Esophagus muscularis mucosa (tissue), 4 donors: ENCODE data around the gene OR9G4. TPM values are rescaled to one million over a fixed set of nuclear protein-coding genes. Genes with fewer than 3 reads are reported as not detected.

Experiments used
- DNase-seq: peaks from one replicate; pipeline ENCODE4 v3.0.0-alpha.2; 2017; ENCODE audit errors: extremely low spot score
- H3K27ac ChIP-seq, 4 donors: fragments of 200-600 bp; sonication (generic); replicated peaks in 1 of 4; 1 replicate in 3 of 4; 2 replicates in 1 of 4; pipeline ENCODE4 v1.5.1; 2016 to 2019; ENCODE audit warnings: mild to moderate bottlenecking in 1 of 4
- H3K27me3 ChIP-seq, 4 donors: fragments of 200-600 bp; sonication (generic); one replicate each; pipeline versions ENCODE4 v1.5.1 to v1.6.0; 2016 to 2019
- H3K36me3 ChIP-seq, 4 donors: fragments of 200-600 bp; sonication (generic); one replicate each; pipeline ENCODE4 v1.5.1; 2016 to 2019
- H3K4me1 ChIP-seq, 4 donors: fragments of 200-600 bp; sonication (generic); one replicate each; pipeline ENCODE4 v1.5.1; 2016 to 2019
- H3K4me3 ChIP-seq, 4 donors: fragments of 200-600 bp; sonication (generic); 1 replicate in 2 of 4; 2 replicates in 2 of 4; pipeline ENCODE4 v1.5.1; 2016 to 2019; ENCODE audit warnings: mild to moderate bottlenecking in 4 of 4, moderate library complexity in 1 of 4
- H3K9me3 ChIP-seq, 4 donors: fragments of 200-600 bp; sonication (generic); 1 replicate in 3 of 4; 2 replicates in 1 of 4; pipeline ENCODE4 v1.5.1; 2016 to 2019
- EP300 ChIP-seq: sonication (generic); formaldehyde crosslinking; IDR thresholded peaks from one replicate; pipeline ENCODE4 v1.6.1; 2017; ENCODE audit warnings: antibody characterized with exemption
- POLR2A ChIP-seq: fragments of 450-650 bp; IDR thresholded peaks from one replicate; pipeline ENCODE4 v1.6.1; 2017; ENCODE audit warnings: antibody characterized with exemption, moderate library complexity, mild to moderate bottlenecking, low read depth
- POLR2AphosphoS5 ChIP-seq, 2 donors: sonication (generic); formaldehyde crosslinking; IDR thresholded peaks; one replicate each; pipeline ENCODE4 v1.6.1; 2017; ENCODE audit warnings: antibody characterized with exemption in 2 of 2
- WGBS: methylation state at CpG from one replicate; pipeline ENCODE4 v1.1.5; 2018; 5-methylcytosine and 5-hydroxymethylcytosine counted together
- intact Hi-C: fragments of 100-400 bp; cut with DNase I; formaldehyde crosslinking; loops from one replicate; pipeline ENCODE4 v1.15.1; 2023
- total RNA-seq, 4 donors: library from RNA; depleted of rRNA; stranded (reverse); fragments of >200 nt; gene quantifications; one replicate each; pipeline versions ENCODE4 v1.1.0 to v1.2.1, GENCODE V29; 2016
- TF ChIP-seq, protein P1 (sequence below), 3 experiments: fragments of 200-600 bp in 2 of 3; fragments of 450-650 bp in 1 of 3; sonication (generic) in 2 of 3; IDR thresholded peaks; one replicate each; pipeline ENCODE4 v1.5.1; 2017 to 2019; ENCODE audit warnings: antibody characterized with exemption in 3 of 3, mild to moderate bottlenecking in 2 of 3, moderate library complexity in 1 of 3

OR9G4 gene
- total RNA-seq, 4 donors from 2014 or later: not detected

DNA sequence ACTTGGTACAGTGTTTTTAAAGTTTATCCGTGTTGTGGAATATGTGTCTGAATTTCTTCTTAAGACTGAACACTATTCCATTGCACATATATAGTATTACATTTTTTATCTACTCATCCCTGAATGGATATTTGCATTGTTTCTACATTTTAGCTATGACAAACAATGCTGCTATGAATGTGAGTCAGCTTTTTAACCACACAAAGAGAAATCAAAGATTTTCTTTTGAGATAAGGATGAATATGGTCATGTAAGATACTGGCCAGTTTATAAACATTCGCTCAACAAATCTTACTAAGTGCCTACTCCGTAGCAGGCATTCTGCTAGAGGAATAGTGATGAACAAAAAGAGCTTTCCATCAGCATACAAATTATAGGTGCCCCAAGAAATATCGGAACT is 16.5 kb upstream of the OR9G4 start:
- intact Hi-C loops: no loop called here

DNA sequence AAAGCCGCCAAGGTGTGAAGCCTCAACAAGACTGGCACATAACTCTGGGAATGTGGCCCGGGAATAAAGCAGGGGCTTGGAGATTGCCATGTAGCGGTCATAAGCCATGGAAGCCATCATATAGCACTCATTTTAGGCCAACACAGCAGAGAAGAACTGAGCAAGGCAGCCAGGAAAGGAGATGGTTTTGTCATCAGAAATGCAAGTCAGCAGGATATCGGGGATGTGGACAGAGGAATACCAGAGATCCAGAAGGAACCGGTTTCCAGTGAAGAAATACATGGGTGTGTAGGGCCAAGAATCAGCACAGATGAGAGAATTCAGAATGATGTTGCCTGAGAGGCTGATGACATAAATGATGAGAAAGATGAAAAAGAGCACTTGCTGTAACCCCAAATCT is 3.0 kb upstream of the OR9G4 start:
- whole genome bisulfite sequencing: 85% methylated on average over 5 of the region's 5 CpGs
- H3K4me3 ChIP-seq: no peak overlapping the region
- DNase-seq: no peak
- intact Hi-C loops: no loop called here
- H3K4me1 ChIP-seq: no peaks in the 10 kb centered on the region
- H3K36me3 ChIP-seq: no peaks in the 10 kb centered on the region
- H3K27ac ChIP-seq: no peak overlapping the region
- TF ChIP-seq, protein P1, sequence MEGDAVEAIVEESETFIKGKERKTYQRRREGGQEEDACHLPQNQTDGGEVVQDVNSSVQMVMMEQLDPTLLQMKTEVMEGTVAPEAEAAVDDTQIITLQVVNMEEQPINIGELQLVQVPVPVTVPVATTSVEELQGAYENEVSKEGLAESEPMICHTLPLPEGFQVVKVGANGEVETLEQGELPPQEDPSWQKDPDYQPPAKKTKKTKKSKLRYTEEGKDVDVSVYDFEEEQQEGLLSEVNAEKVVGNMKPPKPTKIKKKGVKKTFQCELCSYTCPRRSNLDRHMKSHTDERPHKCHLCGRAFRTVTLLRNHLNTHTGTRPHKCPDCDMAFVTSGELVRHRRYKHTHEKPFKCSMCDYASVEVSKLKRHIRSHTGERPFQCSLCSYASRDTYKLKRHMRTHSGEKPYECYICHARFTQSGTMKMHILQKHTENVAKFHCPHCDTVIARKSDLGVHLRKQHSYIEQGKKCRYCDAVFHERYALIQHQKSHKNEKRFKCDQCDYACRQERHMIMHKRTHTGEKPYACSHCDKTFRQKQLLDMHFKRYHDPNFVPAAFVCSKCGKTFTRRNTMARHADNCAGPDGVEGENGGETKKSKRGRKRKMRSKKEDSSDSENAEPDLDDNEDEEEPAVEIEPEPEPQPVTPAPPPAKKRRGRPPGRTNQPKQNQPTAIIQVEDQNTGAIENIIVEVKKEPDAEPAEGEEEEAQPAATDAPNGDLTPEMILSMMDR (IDR thresholded peaks at IDR 0.05): no peak
- H3K9me3 ChIP-seq: no peaks in the 10 kb centered on the region
- H3K27me3 ChIP-seq: no peaks in the 10 kb centered on the region

More for the DNA sequence above, 16.5 kb upstream of the OR9G4 start:
- TF ChIP-seq EP300: no peak
- no peak for TF ChIP-seq POLR2AphosphoS5 (IDR thresholded peaks at IDR 0.05)
- no peak for TF ChIP-seq POLR2A
- H3K9me3 ChIP-seq: no peaks in the 10 kb centered on the region
- no peaks in the 10 kb centered on the region for H3K27me3 ChIP-seq
- no peak overlapping the region for H3K4me3 ChIP-seq
- whole genome bisulfite sequencing: 81% methylated on average over 4 of the region's 4 CpGs
- no peak overlapping the region for H3K27ac ChIP-seq
- DNase-seq: no peak
- peaks cover 0 to 6% (median 0%) of the 10 kb centered on the region in 4 donors for H3K4me1 ChIP-seq
- H3K36me3 ChIP-seq: no peaks in the 10 kb centered on the region

DNA sequence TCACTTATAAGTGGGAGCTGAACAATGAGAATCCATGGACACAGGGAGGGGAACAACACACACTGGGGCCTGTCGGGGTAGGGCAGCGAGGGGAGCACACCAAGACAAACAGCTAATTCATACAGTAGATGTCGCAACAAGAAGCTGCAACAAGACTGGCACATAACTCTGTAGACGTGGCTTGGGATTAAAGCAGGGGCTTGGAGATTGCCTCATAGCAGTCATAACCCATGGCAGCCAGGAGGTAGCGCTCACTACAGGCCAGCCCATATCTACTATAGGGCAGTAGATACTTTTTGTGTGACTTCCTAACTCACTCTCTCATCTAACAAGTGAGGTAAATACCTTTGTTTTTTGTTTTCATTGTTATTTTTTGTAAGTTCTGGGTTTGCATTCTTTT is 1.7 kb upstream of the OR9G4 start:
- H3K4me1 ChIP-seq: no peaks in the 10 kb centered on the region
- TF ChIP-seq POLR2AphosphoS5 (IDR thresholded peaks at IDR 0.05): no peak
- no peak for TF ChIP-seq EP300
- TF ChIP-seq POLR2A: no peak
- TF ChIP-seq, protein P1 (IDR thresholded peaks at IDR 0.05): no peak
- no peaks in the 10 kb centered on the region for H3K9me3 ChIP-seq
- H3K27ac ChIP-seq: no peak overlapping the region
- H3K4me3 ChIP-seq: no peak overlapping the region
- H3K36me3 ChIP-seq: no peaks in the 10 kb centered on the region
- intact Hi-C loops: no loop called here
- WGBS: 91% methylated on average over 5 of the region's 5 CpGs
- no peak for DNase-seq
- no peaks in the 10 kb centered on the region for H3K27me3 ChIP-seq

DNA sequence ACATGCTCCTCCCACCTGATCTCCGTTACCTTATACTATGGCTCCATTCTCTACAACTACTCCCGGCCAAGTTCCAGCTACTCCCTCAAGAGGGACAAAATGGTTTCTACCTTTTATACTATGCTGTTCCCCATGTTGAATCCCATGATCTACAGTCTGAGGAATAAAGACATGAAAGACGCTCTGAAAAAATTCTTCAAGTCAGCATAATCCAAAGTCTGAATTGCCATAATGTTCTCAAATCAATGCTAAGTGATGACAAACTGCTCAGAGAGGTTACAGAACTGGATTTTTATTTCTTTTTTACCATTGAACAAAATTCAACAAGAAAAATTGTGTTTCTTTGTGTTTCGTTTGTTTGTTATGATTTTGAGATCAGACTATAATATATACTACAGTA is 7.6 kb downstream of the OR9G4 start:
- Histone ChIP-seq H3K9me3 (no peaks in the 10 kb centered on the region), H3K4me1 (no peaks in the 10 kb centered on the region), H3K4me3 (no peak overlapping the region), H3K27ac (no peak overlapping the region), H3K27me3 (no peaks in the 10 kb centered on the region), H3K36me3 (no peaks in the 10 kb centered on the region)
- TF ChIP-seq EP300: no peak
- no peak for TF ChIP-seq POLR2A
- intact Hi-C loops: no loop called here
- DNase-seq: no peak
- 72% methylated on average over 4 of the region's 4 CpGs for WGBS

DNA sequence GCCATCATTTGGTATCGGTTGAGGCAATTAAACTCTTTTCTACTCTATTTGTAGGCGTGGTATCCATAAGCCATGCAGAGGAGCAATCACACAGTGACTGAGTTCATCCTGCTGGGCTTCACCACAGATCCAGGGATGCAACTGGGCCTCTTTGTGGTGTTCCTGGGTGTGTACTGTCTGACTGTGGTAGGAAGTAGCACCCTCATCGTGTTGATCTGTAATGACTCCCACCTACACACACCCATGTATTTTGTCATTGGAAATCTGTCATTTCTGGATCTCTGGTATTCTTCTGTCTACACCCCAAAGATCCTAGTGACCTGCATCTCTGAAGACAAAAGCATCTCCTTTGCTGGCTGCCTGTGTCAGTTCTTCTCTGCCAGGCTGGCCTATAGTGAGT is 8.4 kb downstream of the OR9G4 start:
- no peak overlapping the region for H3K4me3 ChIP-seq
- no peak overlapping the region for H3K27ac ChIP-seq
- H3K9me3 ChIP-seq: no peaks in the 10 kb centered on the region
- no peak for TF ChIP-seq POLR2AphosphoS5 (IDR thresholded peaks at IDR 0.05)
- no peaks in the 10 kb centered on the region for H3K27me3 ChIP-seq
- no peak for DNase-seq
- WGBS: 79% methylated on average over 3 of the region's 3 CpGs
- intact Hi-C loops: no loop called here
- no peaks in the 10 kb centered on the region for H3K36me3 ChIP-seq
- no peaks in the 10 kb centered on the region for H3K4me1 ChIP-seq

DNA sequence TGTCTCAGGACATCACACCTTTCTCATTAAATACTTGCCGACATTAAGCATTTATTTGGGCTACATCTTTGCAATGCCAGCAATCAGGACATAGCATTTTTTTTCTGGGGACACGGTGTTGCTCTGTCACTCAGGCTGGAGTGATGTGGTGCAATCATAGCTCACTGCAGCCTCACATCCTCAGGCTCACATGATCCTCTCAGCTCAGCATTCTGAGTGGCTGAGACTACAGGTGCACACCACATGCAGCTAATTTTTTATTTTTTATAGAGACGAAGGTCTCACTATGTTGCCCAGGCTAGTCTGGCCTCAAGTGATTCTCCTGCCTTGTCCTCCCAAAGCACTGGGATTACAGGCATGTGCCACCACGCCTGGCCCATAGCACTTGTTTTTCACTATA is 28.0 kb downstream of the OR9G4 start:
- TF ChIP-seq POLR2AphosphoS5 (IDR thresholded peaks at IDR 0.05) (no peak), POLR2A (no peak), EP300 (no peak)
- TF ChIP-seq, protein P1 (IDR thresholded peaks at IDR 0.05): no peak
- Histone ChIP-seq H3K9me3 (no peaks in the 10 kb centered on the region), H3K4me3 (no peak overlapping the region), H3K27me3 (no peaks in the 10 kb centered on the region), H3K36me3 (no peaks in the 10 kb centered on the region), H3K4me1 (no peaks in the 10 kb centered on the region), H3K27ac (no peak overlapping the region)
- intact Hi-C loops: no loop called here
- WGBS: 70% methylated on average over 4 of the region's 4 CpGs
- DNase-seq: no peak
